HG03571 (cell line): Measurements from ENCODE around the gene ROBO2.

Experiments
- ATAC-seq: cut with Tn5 transposase; IDR thresholded peaks from one replicate; pipeline ENCODE4 v1.9.1; 2021; ENCODE audit not compliant: unreplicated experiment

ROBO2 gene

DNA sequence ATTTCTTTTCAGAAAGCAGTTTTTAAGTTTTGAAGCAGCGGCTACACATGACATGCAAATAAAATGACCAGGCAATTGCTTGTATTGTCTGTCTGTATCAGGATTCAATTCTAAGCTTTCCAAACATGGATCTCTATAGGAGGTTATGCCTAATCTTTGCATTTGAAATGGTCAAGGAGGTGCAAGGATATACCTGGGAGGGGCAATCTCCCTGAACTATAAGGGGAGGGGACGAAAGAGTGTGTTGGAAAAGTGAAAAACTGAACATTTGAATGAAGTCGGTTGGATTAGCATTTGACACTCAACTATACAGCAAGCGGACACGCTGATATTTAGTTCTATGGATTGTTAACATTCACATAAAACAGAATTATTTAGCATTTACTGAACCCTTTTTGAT is 11.7 kb downstream of the ROBO2 start:
- ATAC-seq = no peak

- no peak for ATAC-seq
These were observed 12.2 kb downstream of the ROBO2 start for GRCh38 chr3:77052051-77052501.

DNA sequence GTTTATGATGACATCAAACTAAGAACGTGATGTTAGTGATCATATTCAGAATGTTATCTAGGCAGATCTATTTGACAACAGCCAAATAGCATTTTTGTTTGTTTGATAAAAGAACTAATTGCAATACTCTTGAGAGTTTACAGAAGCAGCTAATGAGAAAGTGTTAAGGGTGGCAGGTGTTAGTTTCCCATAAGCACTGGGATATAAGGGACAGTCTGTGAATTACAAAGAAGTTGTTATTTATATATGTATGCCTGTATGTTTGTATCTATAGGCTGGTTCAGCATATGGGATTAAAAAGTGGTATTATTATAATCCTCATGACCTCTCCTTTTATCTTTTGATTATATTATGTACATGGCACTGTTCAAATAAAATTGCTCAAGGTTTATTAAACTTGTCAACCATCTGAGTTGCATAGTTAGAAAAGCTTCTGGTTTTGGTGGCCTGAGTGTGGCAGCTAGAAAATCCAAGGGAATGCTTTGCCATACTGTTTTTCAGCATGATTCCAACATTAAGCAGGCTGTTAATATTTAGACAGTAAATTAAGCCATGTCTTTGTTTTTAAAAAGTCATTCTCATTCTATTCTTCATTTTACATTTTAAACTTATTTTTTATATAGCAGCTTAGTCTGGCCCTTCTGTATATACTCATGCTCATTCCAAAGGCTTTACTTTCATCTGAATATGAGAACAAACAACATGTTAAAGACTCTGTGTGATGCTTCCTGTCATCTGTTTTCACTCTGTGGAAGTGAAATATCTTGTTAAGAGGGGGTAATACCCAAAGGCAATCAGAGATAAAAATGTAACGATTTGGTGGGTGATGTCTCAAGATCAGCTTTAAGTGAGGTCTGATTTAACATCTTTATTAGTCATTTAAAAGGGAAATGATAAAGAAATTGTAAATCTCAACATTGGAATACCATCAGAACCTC is 13.1 kb downstream of the ROBO2 start:
- ATAC-seq = no peak

GRCh38 chr3:77053795-77054194 is 13.9 kb downstream of the ROBO2 start:
- ATAC-seq = no peak

DNA sequence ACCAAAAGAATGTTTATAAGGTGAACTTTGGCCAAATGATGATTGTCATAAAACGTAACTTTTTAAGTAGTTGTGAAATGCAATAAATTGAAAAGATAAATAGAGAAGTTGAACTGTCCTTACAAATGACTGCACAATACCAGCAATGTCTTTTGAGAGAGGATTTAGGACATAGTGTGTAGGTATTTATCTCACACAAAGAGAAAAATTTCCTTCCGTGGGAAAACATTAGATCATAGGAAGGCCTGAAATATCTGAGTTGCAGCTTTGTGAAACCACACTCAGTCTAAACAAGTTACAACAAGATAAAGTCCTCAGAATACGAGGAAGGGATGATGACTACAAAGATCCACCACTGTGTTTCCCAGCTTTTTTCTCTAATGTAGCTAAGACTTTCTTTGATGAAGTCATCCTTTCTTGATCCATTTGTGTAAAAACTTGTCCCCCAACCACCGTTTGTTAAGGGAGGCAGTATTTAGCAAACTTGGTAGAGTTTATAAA is 16.0 kb downstream of the ROBO2 start:
- no peak for ATAC-seq

- ATAC-seq = no peak
These were observed 19.5 kb downstream of the ROBO2 start for GRCh38 chr3:77059354-77059753.

DNA sequence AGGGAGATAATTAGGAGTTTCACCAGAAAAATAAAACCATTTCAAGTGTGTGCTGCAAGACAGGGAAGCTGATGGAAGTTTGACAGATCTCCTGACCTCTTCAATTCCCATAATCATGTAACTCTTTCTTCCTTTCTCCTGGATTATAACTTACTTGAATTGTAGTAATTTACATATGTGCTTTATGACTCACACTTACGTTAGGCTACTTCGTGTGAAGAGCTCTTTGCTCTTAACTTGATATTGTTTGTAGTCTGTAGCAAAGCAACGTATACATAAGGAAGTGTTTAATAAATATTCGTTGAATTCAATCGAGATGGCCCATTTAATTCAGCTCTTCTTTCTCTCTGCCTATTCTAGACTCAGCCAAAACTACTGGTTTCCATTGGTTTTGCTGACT is 23.5 kb downstream of the ROBO2 start:
- ATAC-seq = no peak

DNA sequence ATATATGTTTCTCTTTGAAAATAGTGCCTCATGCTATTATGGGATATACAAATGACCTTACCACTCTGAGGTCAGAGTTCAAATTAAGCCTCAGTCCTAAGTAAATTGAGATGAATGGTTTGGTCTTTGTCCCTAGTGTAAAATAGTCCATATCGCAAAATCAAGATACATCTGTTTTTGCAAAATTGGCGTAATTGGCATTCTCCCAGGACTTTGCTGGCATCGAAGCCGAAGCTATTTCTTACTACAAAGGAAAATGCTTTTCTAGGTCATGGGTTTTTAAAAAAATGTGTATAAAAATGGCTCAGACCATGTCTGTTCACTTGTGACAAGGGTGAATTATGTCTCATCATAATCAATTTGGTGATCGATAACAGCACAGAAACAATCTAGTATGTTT is 25.9 kb downstream of the ROBO2 start:
- ATAC-seq = no peak

GRCh38 chr3:77066829-77067228 is 26.9 kb downstream of the ROBO2 start:
- ATAC-seq = no peak

DNA sequence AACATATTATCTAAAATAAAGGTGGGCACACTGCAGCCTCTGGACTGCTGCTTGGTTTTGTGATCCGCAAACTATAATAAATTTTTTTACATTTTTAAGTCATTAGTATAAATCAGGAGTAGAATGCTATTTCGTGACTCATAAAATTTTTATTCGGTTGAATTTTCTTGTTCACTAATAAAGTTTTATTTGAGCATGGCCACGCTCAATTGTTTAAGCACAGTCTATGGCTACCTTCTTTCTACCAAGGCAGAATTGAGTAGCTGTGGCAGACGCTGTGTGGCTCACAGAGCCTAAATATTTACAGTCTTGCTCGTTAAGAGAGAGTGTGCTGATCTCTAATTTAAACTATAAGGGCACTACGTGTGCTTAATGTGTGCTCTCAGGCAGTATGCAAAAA is 28.9 kb downstream of the ROBO2 start:
- ATAC-seq = no peak

GRCh38 chr3:77071364-77071763 is 31.5 kb downstream of the ROBO2 start:
- ATAC-seq = no peak

DNA sequence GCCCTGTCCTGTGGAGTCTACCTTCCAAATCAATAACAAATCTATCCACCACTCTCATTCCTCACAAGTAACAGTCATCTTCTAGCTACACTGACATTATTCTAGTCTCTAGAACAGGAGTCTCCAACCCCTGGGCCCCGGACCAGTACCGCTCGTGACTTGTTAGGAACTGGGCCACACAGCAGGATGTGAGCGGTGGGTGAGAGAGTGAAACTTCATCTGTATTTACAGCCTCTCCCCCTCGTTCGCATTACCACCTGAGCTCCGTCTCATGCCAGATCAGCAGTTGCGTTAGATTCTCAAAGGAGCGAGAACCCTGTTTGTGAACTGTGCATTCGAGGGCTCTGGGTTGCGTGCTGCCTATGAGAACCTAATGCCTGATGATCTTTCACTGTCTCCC is 31.9 kb downstream of the ROBO2 start:
- no peak for ATAC-seq

GRCh38 chr3:77072232-77072631 is 32.3 kb downstream of the ROBO2 start:
- ATAC-seq = no peak

DNA sequence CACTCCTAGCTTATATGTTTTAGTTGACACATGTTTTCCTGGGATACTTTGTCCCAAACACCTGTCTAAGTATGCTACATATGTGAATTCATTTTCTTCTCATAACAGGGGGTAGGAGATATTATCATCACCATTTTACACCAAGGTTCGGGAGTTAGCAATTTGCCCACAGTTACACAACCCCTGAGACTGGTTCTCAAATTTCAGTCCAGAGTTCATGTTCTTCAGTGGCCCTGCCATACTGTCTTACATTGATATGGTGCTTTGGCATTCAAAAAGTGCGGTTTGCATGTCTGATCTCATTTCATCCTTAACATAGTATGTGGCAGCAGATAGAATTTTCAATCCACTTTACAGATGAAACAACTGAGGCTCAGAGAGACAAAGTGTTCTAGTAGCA is 38.4 kb downstream of the ROBO2 start:
- ATAC-seq = no peak

- no peak for ATAC-seq
These were observed 40.2 kb downstream of the ROBO2 start for GRCh38 chr3:77079988-77080610.

DNA sequence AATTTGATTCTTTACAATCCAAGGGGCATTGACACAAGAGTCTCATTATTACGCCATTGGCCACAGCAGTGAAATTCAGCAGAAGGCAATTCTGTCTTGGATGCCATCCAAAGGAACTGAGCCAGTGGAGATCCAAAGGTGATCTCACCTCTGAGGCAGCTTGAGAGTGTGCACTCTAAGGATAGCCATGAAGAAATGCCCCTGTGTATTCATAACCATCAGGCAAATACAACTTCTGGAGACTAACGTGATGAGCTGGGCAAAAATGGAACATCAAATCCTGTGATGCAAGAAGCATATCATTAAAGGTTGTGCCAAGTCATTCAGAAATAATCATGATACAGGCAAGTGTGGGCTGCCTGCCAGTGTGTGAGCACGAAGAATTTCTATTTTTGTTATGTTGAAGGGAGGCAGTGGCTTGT is 41.4 kb downstream of the ROBO2 start:
- no peak for ATAC-seq

DNA sequence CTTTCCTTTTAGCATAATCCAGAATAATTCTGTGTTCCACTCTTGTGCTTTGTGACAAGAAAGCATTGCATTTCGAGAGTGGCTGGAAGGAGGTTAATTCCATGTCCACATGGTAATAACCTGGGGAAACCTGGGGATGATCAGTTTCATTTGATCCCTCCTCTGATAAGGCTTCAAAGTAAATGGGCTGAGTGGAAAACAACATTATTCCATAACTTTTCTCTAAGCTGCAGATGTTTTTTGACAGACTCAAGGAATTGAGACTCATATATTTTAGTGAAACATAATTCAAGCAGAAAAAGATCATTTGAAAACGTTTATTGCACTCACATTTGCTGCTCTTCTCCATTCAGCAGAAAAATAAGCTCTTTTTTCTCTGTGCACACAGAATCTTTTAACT is 44.6 kb downstream of the ROBO2 start:
- ATAC-seq = no peak

- ATAC-seq = no peak
These were observed 46.5 kb downstream of the ROBO2 start for GRCh38 chr3:77086408-77086807.

DNA sequence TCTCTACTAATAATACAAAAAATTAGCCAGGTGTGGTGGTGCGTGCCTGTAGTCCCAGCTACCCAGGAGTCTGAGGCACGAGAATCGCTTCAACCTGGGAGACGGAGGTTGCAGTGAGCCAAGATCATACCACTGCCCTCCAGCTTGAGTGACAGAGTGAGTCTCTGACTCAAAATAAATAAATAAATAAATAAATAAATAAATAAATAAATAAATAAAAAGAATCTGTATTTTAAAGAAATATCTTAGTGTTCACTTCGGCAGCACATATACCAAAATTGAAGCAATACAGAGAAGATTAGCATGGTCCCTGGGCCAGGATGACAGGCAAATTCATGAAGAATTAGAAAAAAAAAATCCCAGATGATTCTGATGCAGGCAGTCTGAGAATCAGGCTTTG is 51.9 kb downstream of the ROBO2 start:
- ATAC-seq = no peak

DNA sequence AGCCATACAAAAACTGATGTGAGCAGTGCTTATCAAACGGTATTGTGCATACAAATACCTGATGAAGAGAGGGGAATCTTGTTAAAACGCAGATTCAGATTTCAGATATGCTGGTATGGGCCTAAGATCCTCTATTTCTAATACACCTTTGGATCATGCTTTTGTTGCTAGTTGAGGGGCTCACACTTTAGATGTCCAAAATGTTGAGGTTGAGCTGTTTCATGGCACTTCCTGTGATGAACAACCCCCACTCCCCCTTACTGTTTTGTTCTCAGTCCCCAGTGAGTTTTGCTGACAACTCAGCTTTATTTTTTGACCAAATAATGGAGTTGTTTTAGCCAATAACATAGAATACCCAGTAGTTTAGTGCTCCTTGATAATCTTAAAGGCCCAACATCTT is 53.2 kb downstream of the ROBO2 start:
- ATAC-seq = no peak

DNA sequence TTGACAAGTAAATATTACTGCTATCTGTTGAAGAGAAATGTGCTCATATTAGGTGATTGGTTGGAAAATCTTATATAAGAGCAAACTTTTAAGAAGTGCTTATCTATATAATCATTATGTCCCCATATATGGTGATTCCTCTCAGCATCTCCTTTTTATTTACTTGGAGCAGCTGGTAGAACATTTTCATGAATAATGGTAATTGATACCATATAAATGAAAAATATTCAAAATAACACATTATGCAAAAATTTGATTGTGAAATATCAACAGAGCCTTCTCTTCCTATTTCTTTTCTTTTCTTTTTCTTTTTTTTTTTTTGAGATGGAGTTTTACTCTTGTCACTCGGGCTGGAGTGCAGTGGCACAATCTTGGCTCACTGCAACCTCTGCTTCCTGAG is 56.2 kb downstream of the ROBO2 start:
- no peak for ATAC-seq
